ENCODE results near the gene WDR88. TPM values are rescaled to one million over a fixed set of nuclear protein-coding genes. Genes with fewer than 3 reads are reported as not detected.
A peak's percentile ranks its signal among the peaks of the same experiment; 100 is the strongest.

WDR88 gene
- total RNA-seq, 4 donors from 2014 or later, result not detected

DNA sequence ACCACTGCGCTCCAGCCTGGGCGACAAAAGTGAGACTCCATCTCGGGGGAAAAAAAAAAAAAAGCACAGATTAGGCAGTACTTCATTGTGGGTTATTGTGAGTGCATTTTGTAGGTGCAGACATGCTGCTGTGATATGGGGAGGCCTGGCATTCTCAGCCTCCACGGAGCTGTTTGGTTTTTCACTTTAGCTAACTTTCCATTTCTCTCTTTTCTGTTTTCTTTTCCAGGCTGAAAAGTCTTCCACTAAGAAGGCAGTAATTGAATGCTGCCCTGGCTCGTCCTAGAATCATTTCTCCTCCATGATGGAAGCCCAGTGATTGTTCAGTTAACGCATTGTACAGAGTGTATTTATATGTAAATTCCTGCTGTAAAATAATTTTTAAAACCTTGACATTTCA is 2.0 kb upstream of the WDR88 start:
- H3K36me3 ChIP-seq, result peaks cover 0 to 38% (median 11%) of the 10 kb centered on the region in 4 donors
- H3K27ac ChIP-seq, result no peak overlapping the region
- in situ Hi-C loops (cut with MboI; ENCODE audit: low pct_ligation_motif_present in 1 of 4, low pct_unique_long_range_greater_than_20kb in 1 of 4, low sequenced_read_pairs in 3 of 4), result loop anchor here in 1 of 4 donors (10.0 kb wide), 1 partner anchor 155 kb away; the partner anchor contains the start of genes CEP89 and FAAP24
- H3K9me3 ChIP-seq, result no peaks in the 10 kb centered on the region
- DNase-seq, result no peak
- H3K4me1 ChIP-seq, result peaks cover 0 to 3% (median 1%) of the 10 kb centered on the region in 4 donors
- 89% methylated on average over 6 of the region's 6 CpGs for WGBS, 2 donors (ENCODE audit: low coverage in 1 of 2)
- H3K4me3 ChIP-seq, result no peak overlapping the region
- TF ChIP-seq POLR2A (IDR thresholded peaks at IDR 0.05) (no peak), EP300 (IDR thresholded peaks at IDR 0.05; ENCODE audit: low read depth) (no peak), POLR2AphosphoS5 (IDR thresholded peaks at IDR 0.05) (no peak)
- TF ChIP-seq, protein P1, sequence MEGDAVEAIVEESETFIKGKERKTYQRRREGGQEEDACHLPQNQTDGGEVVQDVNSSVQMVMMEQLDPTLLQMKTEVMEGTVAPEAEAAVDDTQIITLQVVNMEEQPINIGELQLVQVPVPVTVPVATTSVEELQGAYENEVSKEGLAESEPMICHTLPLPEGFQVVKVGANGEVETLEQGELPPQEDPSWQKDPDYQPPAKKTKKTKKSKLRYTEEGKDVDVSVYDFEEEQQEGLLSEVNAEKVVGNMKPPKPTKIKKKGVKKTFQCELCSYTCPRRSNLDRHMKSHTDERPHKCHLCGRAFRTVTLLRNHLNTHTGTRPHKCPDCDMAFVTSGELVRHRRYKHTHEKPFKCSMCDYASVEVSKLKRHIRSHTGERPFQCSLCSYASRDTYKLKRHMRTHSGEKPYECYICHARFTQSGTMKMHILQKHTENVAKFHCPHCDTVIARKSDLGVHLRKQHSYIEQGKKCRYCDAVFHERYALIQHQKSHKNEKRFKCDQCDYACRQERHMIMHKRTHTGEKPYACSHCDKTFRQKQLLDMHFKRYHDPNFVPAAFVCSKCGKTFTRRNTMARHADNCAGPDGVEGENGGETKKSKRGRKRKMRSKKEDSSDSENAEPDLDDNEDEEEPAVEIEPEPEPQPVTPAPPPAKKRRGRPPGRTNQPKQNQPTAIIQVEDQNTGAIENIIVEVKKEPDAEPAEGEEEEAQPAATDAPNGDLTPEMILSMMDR (IDR thresholded peaks at IDR 0.05), result no peak
- intact Hi-C loops (cut with DNase I; ENCODE audit: low total_unique reads), result no loop called here
- H3K27me3 ChIP-seq, result peaks cover 12% of the 10 kb centered on the region

DNA sequence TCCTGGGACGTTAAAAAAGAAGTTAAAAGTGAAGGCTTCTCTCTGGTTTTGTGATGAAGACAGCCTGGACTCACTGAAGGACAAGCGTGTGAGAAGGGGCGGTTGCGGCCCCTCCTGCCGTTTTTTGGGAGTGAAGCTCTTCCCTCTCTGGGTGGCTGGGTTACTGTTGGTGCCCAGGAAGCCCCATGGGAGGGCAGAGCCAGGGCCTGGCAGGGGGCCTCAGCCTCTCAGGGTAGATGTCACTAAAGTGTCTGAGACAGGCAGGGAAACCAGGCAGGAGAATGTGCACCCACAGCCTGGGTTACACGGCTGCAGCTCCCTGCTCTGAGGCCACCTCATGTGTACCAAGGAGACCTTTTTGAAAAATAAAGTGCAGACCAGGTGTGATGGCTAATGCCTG is 1.5 kb upstream of the WDR88 start:
- 89% methylated on average over 5 to 6 of the region's 6 CpGs for WGBS, 2 donors (ENCODE audit: low coverage in 1 of 2)

DNA sequence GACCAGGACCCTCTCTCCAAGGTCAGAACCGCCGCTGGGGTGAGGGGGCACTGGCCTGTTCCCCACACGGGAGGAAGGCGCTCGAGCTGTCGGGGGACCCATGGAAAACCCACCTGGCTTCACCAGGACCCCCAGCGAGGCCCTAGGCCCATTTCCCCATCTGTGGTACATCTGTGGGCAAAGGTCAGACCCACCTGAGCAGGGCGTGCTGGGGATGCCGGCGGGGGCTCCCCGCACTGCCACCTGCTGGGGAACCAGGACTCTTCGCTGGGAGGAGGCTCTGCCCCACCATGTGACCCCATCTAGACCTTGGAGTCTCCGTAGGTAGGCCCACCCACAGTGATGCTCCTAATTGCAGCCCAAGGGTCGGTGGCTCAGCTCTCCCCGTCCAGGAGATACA is 511 bp downstream of the WDR88 start:
- H3K27me3 ChIP-seq, result peaks cover 23% of the 10 kb centered on the region
- in situ Hi-C loops (cut with MboI; ENCODE audit: low pct_ligation_motif_present in 1 of 4, low pct_unique_long_range_greater_than_20kb in 1 of 4, low sequenced_read_pairs in 3 of 4) (no loop called here), intact Hi-C loops (cut with DNase I; ENCODE audit: low total_unique reads) (no loop called here)
- no peak for TF ChIP-seq POLR2AphosphoS5 (IDR thresholded peaks at IDR 0.05)
- TF ChIP-seq, protein P1 (IDR thresholded peaks at IDR 0.05), result peak in 1 of 5 experiments; percentile 3
- no peak for DNase-seq
- H3K4me1 ChIP-seq, result peaks cover 0 to 3% (median 0%) of the 10 kb centered on the region in 4 donors
- H3K27ac ChIP-seq, result no peak overlapping the region
- peaks cover 0 to 27% (median 8%) of the 10 kb centered on the region in 4 donors for H3K36me3 ChIP-seq
- 91% methylated on average over 6 of the region's 15 CpGs; no CpG with 5 or more reads in 1 of the 2 donors for WGBS, 2 donors (ENCODE audit: low coverage in 1 of 2)
- H3K9me3 ChIP-seq, result no peaks in the 10 kb centered on the region
- H3K4me3 ChIP-seq, result no peak overlapping the region

More for the DNA sequence above, 1.5 kb upstream of the WDR88 start:
- H3K27me3 ChIP-seq, result peaks cover 17% of the 10 kb centered on the region
- DNase-seq, result no peak
- intact Hi-C loops (cut with DNase I; ENCODE audit: low total_unique reads) (no loop called here), in situ Hi-C loops (cut with MboI; ENCODE audit: low pct_ligation_motif_present in 1 of 4, low pct_unique_long_range_greater_than_20kb in 1 of 4, low sequenced_read_pairs in 3 of 4) (no loop called here)
- TF ChIP-seq, protein P1 (IDR thresholded peaks at IDR 0.05), result no peak
- TF ChIP-seq EP300 (IDR thresholded peaks at IDR 0.05; ENCODE audit: low read depth), result no peak
- no peak for TF ChIP-seq POLR2A (IDR thresholded peaks at IDR 0.05)
- no peak for TF ChIP-seq POLR2AphosphoS5 (IDR thresholded peaks at IDR 0.05)
- no peak overlapping the region for H3K27ac ChIP-seq
- H3K36me3 ChIP-seq, result peaks cover 0 to 38% (median 11%) of the 10 kb centered on the region in 4 donors
- H3K4me3 ChIP-seq, result no peak overlapping the region
- H3K9me3 ChIP-seq, result no peaks in the 10 kb centered on the region
- H3K4me1 ChIP-seq, result peaks cover 0 to 3% (median 1%) of the 10 kb centered on the region in 4 donors

- no peak overlapping the region for H3K27ac ChIP-seq
- no peak overlapping the region for H3K4me3 ChIP-seq
- intact Hi-C loops (cut with DNase I; ENCODE audit: low total_unique reads), result no loop called here
- in situ Hi-C loops (cut with MboI; ENCODE audit: low pct_ligation_motif_present in 1 of 4, low pct_unique_long_range_greater_than_20kb in 1 of 4, low sequenced_read_pairs in 3 of 4), result no loop called here
- peaks cover 0 to 3% (median 0%) of the 10 kb centered on the region in 4 donors for H3K4me1 ChIP-seq
- TF ChIP-seq POLR2A (IDR thresholded peaks at IDR 0.05) (no peak), POLR2AphosphoS5 (IDR thresholded peaks at IDR 0.05) (no peak), EP300 (IDR thresholded peaks at IDR 0.05; ENCODE audit: low read depth) (no peak)
- TF ChIP-seq, protein P1 (IDR thresholded peaks at IDR 0.05), result no peak
- peaks cover 23% of the 10 kb centered on the region for H3K27me3 ChIP-seq
- 59 to 60% methylated on average over 13 of the region's 13 CpGs for WGBS, 2 donors (ENCODE audit: low coverage in 1 of 2)
- H3K9me3 ChIP-seq, result no peaks in the 10 kb centered on the region
- no peak for DNase-seq
- H3K36me3 ChIP-seq, result peaks cover 0 to 18% (median 4%) of the 10 kb centered on the region in 4 donors
Observed at GRCh38 chr19:33133438-33134031, 1.6 kb downstream of the WDR88 start.

All from transverse colon (tissue), 4 donors.